ENCODE measurements around the gene KCNK5.

- no peak for TF ChIP-seq POLR2A (IDR thresholded peaks at IDR 0.05; ENCODE audit: extremely low read depth, insufficient read length)
- no peak for TF ChIP-seq CTCF (IDR thresholded peaks at IDR 0.05; ENCODE audit: low read depth, low read length)
Measured at GRCh38 chr6:39240155-39240757, 11.0 kb upstream of the KCNK5 start.

Measured in NB4 (cell line).